Bronchial epithelial cell (primary cell): ENCODE results near the gene CCDC88C. TPM values are rescaled to one million over a fixed set of nuclear protein-coding genes. Genes with fewer than 3 reads are reported as not detected.
A peak's percentile ranks its signal among the peaks of the same experiment; 100 is the strongest.

Experiments
- DNase-seq: peaks from one replicate; pipeline ENCODE4 v3.0.0-alpha.2; 2010; ENCODE audit warnings: low read depth
- FAIRE-seq: peaks from 2 replicates; lab custom pipeline; 2011; peaks lifted over from hg19 to GRCh38; lab: Jason Lieb, UNC
- H3K27me3 ChIP-seq: 2 replicates; pipeline ENCODE4 v1.5.1; 2011; ENCODE audit warnings: low read length; ENCODE audit not compliant: control insufficient read depth, insufficient read depth
- H3K36me3 ChIP-seq: 2 replicates; pipeline ENCODE4 v1.5.1; 2011; ENCODE audit warnings: low read length; ENCODE audit not compliant: control insufficient read depth, insufficient read depth
- H3K4me3 ChIP-seq: 2 replicates; pipeline ENCODE4 v1.5.1; 2011; ENCODE audit warnings: mild to moderate bottlenecking, low read depth, low read length, control low read depth
- total RNA-seq: library from RNA; depleted of rRNA; stranded (reverse); fragments of >200 nt; gene quantifications from 2 replicates; pipeline ENCODE4 v1.2.1, GENCODE V29; 2014
- TF ChIP-seq, protein P1 (sequence below): IDR thresholded peaks from 2 replicates; pipeline ENCODE4 v1.5.1; 2011; ENCODE audit warnings: mild to moderate bottlenecking, moderate library complexity, low read length, control low read depth, inconsistent platforms; ENCODE audit not compliant: insufficient read depth, severe bottlenecking

The CCDC88C gene
- total RNA-seq, 1 donor from 2014 or later, result 21.3 TPM

DNA sequence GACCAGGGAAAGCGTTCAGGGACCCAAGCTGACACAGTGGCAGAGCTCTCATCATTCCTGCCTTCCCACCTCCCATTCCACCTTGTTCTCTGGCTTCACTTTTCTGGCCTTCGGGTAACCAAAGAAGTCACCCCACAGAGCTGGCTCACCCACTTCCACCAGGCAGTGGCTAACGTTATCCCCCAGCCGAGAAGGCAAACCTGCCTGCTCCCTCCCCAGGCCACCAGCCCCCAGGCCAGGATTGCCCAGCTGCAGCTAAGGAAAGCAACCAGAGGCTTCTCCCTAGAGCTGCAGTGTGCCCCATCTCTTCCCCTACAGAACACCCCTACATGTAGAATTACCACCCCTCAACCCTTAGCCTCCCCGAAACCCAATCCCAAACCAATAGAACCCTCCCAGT is 22.2 kb downstream of the CCDC88C start:
- FAIRE-seq (no peak), DNase-seq (no peak)
- no peaks in the 10 kb centered on the region for H3K27me3 ChIP-seq
- TF ChIP-seq, protein P1, sequence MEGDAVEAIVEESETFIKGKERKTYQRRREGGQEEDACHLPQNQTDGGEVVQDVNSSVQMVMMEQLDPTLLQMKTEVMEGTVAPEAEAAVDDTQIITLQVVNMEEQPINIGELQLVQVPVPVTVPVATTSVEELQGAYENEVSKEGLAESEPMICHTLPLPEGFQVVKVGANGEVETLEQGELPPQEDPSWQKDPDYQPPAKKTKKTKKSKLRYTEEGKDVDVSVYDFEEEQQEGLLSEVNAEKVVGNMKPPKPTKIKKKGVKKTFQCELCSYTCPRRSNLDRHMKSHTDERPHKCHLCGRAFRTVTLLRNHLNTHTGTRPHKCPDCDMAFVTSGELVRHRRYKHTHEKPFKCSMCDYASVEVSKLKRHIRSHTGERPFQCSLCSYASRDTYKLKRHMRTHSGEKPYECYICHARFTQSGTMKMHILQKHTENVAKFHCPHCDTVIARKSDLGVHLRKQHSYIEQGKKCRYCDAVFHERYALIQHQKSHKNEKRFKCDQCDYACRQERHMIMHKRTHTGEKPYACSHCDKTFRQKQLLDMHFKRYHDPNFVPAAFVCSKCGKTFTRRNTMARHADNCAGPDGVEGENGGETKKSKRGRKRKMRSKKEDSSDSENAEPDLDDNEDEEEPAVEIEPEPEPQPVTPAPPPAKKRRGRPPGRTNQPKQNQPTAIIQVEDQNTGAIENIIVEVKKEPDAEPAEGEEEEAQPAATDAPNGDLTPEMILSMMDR, result no peak
- H3K36me3 ChIP-seq, result no peaks in the 10 kb centered on the region
- H3K4me3 ChIP-seq, result no peak overlapping the region

DNA sequence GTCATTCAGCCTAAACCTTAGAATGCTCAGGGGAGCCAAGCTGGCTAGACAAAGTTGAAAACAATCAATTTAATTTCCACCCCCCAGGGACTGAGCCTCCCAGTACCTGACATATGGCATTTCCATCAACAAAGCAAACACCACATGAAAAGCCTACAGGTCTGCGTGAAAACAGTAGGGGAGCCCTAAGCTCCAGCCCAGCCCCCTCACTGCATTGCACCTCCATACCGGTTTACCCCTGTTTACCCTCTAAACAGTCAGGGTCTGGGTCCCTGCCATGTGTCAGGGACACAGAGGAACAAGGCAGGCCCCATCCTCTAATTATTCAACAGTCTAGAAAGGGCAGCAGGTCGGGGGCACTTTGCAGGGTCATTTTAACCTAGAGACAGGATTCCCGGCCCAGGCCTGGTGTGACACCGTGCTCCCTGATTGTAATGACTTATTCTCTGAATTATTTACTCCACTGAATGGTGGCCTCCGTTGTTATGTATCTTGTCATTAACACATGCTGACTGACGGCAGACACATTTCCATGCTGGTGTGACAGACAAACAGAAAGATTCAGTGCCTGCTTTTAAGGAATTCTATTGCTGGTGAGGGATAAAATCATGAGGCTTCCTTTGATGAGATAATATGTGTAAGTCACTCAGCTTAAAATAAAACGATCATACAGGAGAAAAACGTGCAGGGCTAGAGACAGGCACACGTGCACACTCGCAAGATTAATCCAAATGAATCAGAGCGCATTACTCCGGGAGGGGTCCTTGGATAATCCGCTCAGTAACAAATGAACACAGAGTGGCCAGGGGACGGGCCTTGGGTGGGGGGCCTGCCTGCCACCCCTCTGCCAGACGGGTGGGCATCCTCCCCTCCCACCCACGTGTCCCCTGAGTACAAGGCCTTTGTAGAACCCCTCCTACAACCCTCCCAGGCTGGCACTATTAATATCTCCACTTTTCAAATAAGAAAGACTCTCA is 23.2 kb downstream of the CCDC88C start:
- FAIRE-seq, result no peak
- no peaks in the 10 kb centered on the region for H3K27me3 ChIP-seq
- TF ChIP-seq, protein P1, result no peak
- DNase-seq, result no peak
- H3K4me3 ChIP-seq, result no peak overlapping the region
- no peaks in the 10 kb centered on the region for H3K36me3 ChIP-seq

DNA sequence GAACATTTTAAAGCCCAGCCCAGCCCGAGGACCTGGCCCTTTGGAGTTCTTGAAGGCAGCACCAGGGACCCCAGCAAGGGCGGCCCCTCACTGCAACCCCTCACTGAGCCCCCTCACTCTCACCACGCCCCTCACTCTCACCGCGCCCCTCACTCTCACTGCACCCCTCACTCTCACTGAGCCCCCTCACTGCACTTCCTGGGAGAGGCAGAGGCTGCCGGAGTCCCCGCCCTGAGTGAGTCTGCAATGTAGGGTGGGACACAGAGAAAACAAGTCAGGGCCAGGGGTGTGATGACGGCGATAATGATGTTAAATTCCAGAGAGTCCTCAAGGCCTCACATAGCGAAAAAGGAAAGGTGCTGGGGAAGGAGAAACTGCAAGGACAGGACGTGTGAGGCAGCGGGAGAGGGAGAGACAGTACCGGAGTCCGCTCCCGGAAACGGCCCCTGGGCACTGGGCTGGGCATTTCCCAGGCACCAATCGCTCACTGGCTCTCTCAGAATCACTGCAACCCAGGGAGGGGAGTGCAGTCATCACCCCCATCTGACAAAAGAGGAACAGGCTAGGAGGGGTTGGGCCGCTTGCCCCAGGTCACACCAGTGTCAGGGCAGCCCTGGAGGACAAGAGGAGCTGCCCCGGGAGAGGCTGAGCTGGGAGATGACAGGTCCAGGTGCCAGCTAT is 24.9 kb downstream of the CCDC88C start:
- peak; percentile 57 for DNase-seq
- FAIRE-seq, result peak; percentile 28
- no peaks in the 10 kb centered on the region for H3K27me3 ChIP-seq
- no peak overlapping the region for H3K4me3 ChIP-seq
- no peaks in the 10 kb centered on the region for H3K36me3 ChIP-seq
- TF ChIP-seq, protein P1, result no peak

DNA sequence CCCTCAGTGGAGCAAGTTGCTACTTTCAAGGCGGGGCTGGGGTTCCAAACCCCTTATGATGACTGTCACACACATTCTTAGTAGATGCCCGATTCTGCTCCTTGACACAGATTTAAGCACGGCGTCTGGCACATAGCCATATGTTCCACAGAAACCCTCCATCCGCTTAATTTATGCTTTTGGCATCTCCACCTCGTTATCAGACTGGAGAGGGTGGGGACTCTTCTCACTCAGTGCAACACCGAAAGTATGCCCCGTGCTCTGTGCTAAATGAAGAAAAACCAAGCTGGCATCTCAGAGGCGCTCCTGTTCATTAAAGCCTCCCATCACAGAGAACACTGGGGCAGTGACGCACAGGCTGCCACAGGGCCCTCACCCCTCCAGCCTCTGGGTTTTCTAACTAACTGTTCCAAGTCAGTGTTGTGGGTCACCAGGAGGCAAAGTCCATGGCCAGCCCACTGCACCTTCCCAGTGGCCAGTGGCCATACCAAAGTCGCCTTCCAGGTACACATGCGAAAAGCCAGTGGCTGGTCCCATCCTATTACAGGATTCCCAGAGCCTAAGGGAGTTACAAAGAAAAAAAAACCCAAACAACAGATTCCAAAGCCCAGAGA is 27.3 kb downstream of the CCDC88C start:
- Histone ChIP-seq H3K4me3 (no peak overlapping the region), H3K36me3 (no peaks in the 10 kb centered on the region), H3K27me3 (no peaks in the 10 kb centered on the region)
- TF ChIP-seq, protein P1, result no peak
- no peak for DNase-seq
- FAIRE-seq, result no peak

DNA sequence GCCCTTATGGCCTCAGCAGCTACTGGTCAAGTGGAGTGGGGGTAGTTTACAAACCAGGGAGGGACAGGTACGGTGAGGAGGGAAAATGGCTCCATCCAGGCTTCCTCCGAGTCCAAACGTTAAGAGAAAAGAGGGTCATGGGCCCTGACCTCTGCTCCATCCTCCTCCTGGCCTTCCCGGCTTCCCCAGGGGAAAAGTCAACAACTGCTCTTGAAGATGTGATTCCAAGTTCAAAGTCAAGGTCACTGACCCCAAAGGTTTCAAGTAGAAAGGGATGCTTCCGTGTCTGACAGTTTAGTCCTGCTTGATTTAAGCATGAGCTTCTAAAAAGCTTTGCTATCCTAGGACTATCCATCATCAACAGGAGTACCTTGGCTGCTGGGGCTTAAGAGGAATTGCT is 28.5 kb downstream of the CCDC88C start:
- TF ChIP-seq, protein P1, result no peak
- DNase-seq (no peak), FAIRE-seq (no peak)
- Histone ChIP-seq H3K36me3 (no peaks in the 10 kb centered on the region), H3K4me3 (no peak overlapping the region), H3K27me3 (no peaks in the 10 kb centered on the region)
